RWPE2 (cell line): ENCODE results near the gene RASGRP1.

Experiments used
- ATAC-seq: fragments of 200-7000 bp; cut with Tn5 transposase; 3 replicates; pipeline ENCODE4 v1.9.1; 2021; ENCODE audit warnings: low read depth
- DNase-seq: peaks from one replicate; pipeline ENCODE4 v3.0.0-alpha.2; 2020; ENCODE audit warnings: low spot score
- H3K27ac ChIP-seq: fragments of 450-650 bp; 2 replicates; pipeline ENCODE4 v1.5.1; 2017; ENCODE audit warnings: mild to moderate bottlenecking; ENCODE audit not compliant: poor library complexity, severe bottlenecking
- H3K27me3 ChIP-seq: fragments of 250-450 bp; sonication (Bioruptor Pico); 2 replicates; pipeline ENCODE4 v1.5.1; 2021; ENCODE audit warnings: mild to moderate bottlenecking, moderate library complexity; ENCODE audit not compliant: insufficient read depth, poor library complexity, severe bottlenecking
- H3K36me3 ChIP-seq: fragments of 250-450 bp; sonication (Bioruptor Pico); 2 replicates; pipeline ENCODE4 v1.5.1; 2020; ENCODE audit warnings: low read depth, mild to moderate bottlenecking, moderate library complexity
- H3K4me1 ChIP-seq: fragments of 250-450 bp; sonication (Bioruptor Pico); 2 replicates; pipeline ENCODE4 v1.5.1; 2021; ENCODE audit warnings: mild to moderate bottlenecking, moderate library complexity; ENCODE audit not compliant: insufficient read depth, poor library complexity, severe bottlenecking
- H3K4me3 ChIP-seq: fragments of 250-450 bp; sonication (Bioruptor Pico); 2 replicates; pipeline ENCODE4 v1.5.1; 2021; ENCODE audit warnings: mild to moderate bottlenecking, moderate library complexity; ENCODE audit not compliant: severe bottlenecking
- H3K9me3 ChIP-seq: fragments of 250-450 bp; sonication (Bioruptor Pico); 2 replicates; pipeline ENCODE4 v1.5.1; 2021; ENCODE audit warnings: mild to moderate bottlenecking, moderate library complexity; ENCODE audit not compliant: severe bottlenecking
- CTCF ChIP-seq: fragments of 450-650 bp; IDR thresholded peaks from one replicate; pipeline ENCODE4 v1.5.1; 2017; ENCODE audit warnings: mild to moderate bottlenecking, moderate library complexity; ENCODE audit not compliant: poor library complexity, severe bottlenecking

The RASGRP1 gene

GRCh38 chr15:38602910-38603670, 38.5 kb upstream of the RASGRP1 start:
- Histone ChIP-seq H3K9me3 (no peaks in the 10 kb centered on the region), H3K27ac (no peak overlapping the region), H3K4me3 (no peak overlapping the region), H3K27me3 (no peaks in the 10 kb centered on the region), H3K4me1 (no peaks in the 10 kb centered on the region), H3K36me3 (no peaks in the 10 kb centered on the region)
- TF ChIP-seq CTCF: no peak
- ATAC-seq (no peak), DNase-seq (no peak)

- no peak overlapping the region for H3K4me3 ChIP-seq
These were observed 35.6 kb upstream of the RASGRP1 start for GRCh38 chr15:38600236-38600635.

GRCh38 chr15:38598749-38599148, 34.1 kb upstream of the RASGRP1 start:
- peaks cover 4% of the 10 kb centered on the region for H3K4me1 ChIP-seq
- H3K36me3 ChIP-seq: no peaks in the 10 kb centered on the region
- ATAC-seq (no peak), DNase-seq (no peak)
- no peak overlapping the region for H3K4me3 ChIP-seq
- H3K27ac ChIP-seq: no peak overlapping the region
- H3K9me3 ChIP-seq: no peaks in the 10 kb centered on the region
- H3K27me3 ChIP-seq: no peaks in the 10 kb centered on the region
- TF ChIP-seq CTCF: no peak

More at GRCh38 chr15:38600236-38600635, 35.6 kb upstream of the RASGRP1 start:
- DNase-seq: no peak
- Histone ChIP-seq H3K4me1 (no peaks in the 10 kb centered on the region), H3K27me3 (no peaks in the 10 kb centered on the region), H3K9me3 (no peaks in the 10 kb centered on the region), H3K36me3 (no peaks in the 10 kb centered on the region), H3K27ac (no peak overlapping the region)
- no peak for ATAC-seq
- no peak for TF ChIP-seq CTCF

GRCh38 chr15:38597219-38597800, 32.7 kb upstream of the RASGRP1 start:
- DNase-seq (no peak), ATAC-seq (no peak)
- Histone ChIP-seq H3K4me3 (no peak overlapping the region), H3K27me3 (no peaks in the 10 kb centered on the region), H3K4me1 (peaks cover 9% of the 10 kb centered on the region), H3K9me3 (no peaks in the 10 kb centered on the region), H3K27ac (no peak overlapping the region), H3K36me3 (no peaks in the 10 kb centered on the region)
- TF ChIP-seq CTCF: no peak

GRCh38 chr15:38593524-38593923, 28.9 kb upstream of the RASGRP1 start:
- no peak overlapping the region for H3K27ac ChIP-seq
- no peaks in the 10 kb centered on the region for H3K9me3 ChIP-seq
- H3K4me1 ChIP-seq: peaks cover 16% of the 10 kb centered on the region
- peak; percentile 43; the same call in 2 of the 3 replicates for ATAC-seq
- no peak for TF ChIP-seq CTCF
- no peaks in the 10 kb centered on the region for H3K27me3 ChIP-seq
- no peaks in the 10 kb centered on the region for H3K36me3 ChIP-seq
- DNase-seq: no peak
- no peak overlapping the region for H3K4me3 ChIP-seq
